Smooth muscle cell (in vitro differentiated cells): ENCODE data around the gene CNGB1. TPM values are rescaled to one million over a fixed set of nuclear protein-coding genes. Genes with fewer than 3 reads are reported as not detected.

Experiments
- DNase-seq: peaks from one replicate; lab custom pipeline; 2025; ENCODE audit not compliant: unreplicated experiment; lab: John Stamatoyannopoulos, UW
- H2AFZ ChIP-seq: fragments of 200-600 bp; sonication (generic); 2 replicates; pipeline ENCODE4 v1.6.0; 2016; ENCODE audit warnings: antibody characterized with exemption, low read depth, mild to moderate bottlenecking
- H3F3A ChIP-seq: fragments of 200-600 bp; sonication (generic); 2 replicates; pipeline ENCODE4 v1.6.0; 2017; ENCODE audit warnings: antibody characterized with exemption, low read depth
- H3K27ac ChIP-seq: fragments of 200-600 bp; sonication (generic); 2 replicates; pipeline ENCODE4 v1.5.1; 2016; ENCODE audit warnings: low read depth, mild to moderate bottlenecking
- H3K27me3 ChIP-seq: fragments of 200-600 bp; sonication (generic); 2 replicates; pipeline ENCODE4 v1.6.1; 2016; ENCODE audit warnings: low read depth, mild to moderate bottlenecking
- H3K36me3 ChIP-seq: fragments of 200-600 bp; sonication (generic); 2 replicates; pipeline ENCODE4 v1.5.1; 2016; ENCODE audit warnings: low read depth
- H3K4me1 ChIP-seq: fragments of 200-600 bp; sonication (generic); 2 replicates; pipeline ENCODE4 v1.5.1; 2016; ENCODE audit warnings: low read depth
- H3K4me2 ChIP-seq: fragments of 200-600 bp; sonication (generic); 2 replicates; pipeline ENCODE4 v1.6.0; 2016; ENCODE audit warnings: mild to moderate bottlenecking
- H3K4me3 ChIP-seq: fragments of 200-600 bp; sonication (generic); 2 replicates; pipeline ENCODE4 v1.5.1; 2016; ENCODE audit warnings: mild to moderate bottlenecking
- H3K79me2 ChIP-seq: fragments of 200-600 bp; sonication (generic); 2 replicates; pipeline ENCODE4 v1.6.0; 2016; ENCODE audit warnings: low read depth, mild to moderate bottlenecking
- H3K9ac ChIP-seq: fragments of 200-600 bp; sonication (generic); 2 replicates; pipeline ENCODE4 v1.6.0; 2016; ENCODE audit warnings: low read depth
- H3K9me3 ChIP-seq: fragments of 200-600 bp; sonication (generic); replicated peaks from 2 replicates; pipeline ENCODE4 v1.5.1; 2016; ENCODE audit warnings: low read depth
- H4K20me1 ChIP-seq: fragments of 200-600 bp; sonication (generic); 2 replicates; pipeline ENCODE4 v1.6.0; 2016; ENCODE audit warnings: low read depth
- WGBS: methylation state at CpG from one replicate; pipeline ENCODE4 v1.1.7; 2016; ENCODE audit warnings: low lambda C conversion rate; 5-methylcytosine and 5-hydroxymethylcytosine counted together
- polyA plus RNA-seq: library from polyadenylated mRNA; unstranded; fragments of >200 nt; fragmentation: Nextera tagmentation; extraction: Ambion mirVana; gene quantifications from 2 replicates; pipeline ENCODE4 v1.2.1, GENCODE V29; 2016
- total RNA-seq: library from RNA; depleted of rRNA; stranded (reverse); fragments of >200 nt; gene quantifications from 2 replicates; pipeline ENCODE4 v1.2.3, GENCODE V29; 2014
- TF ChIP-seq, protein P1 (sequence below): fragments of 200-600 bp; sonication (generic); IDR thresholded peaks from 2 replicates; pipeline ENCODE4 v1.5.1; 2017; ENCODE audit warnings: borderline replicate concordance, mild to moderate bottlenecking, antibody characterized with exemption; ENCODE audit not compliant: insufficient read depth, poor library complexity, severe bottlenecking

Gene CNGB1
- total and polyA plus RNA-seq, 2 experiments from 2014 or later = not detected

DNA sequence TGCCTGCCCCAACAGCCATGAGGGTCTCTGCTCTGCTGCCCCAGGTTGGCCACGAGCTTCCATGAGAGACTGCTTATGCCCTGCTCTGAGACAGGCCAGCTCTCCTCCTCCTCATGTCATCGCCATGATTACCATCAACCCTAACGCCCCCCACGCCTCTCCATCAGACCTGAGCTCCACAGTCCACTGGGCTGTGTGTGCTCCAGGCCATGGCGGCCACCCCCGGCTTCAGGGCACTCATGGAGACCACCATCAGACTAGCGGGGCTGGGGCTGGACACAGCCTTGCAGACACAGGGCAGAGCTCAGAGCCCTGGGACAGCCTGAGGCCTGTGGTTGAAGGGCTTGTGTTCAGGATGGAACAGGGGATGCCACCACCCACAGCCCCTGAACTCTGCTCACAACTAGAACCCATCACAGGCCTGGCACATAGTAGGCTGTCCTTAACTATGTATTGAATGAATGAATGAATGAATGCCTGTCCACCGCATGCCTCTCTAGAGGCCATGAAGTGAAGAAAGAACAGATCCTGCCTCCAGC, 14.6 kb downstream of the CNGB1 start:
- Histone ChIP-seq H4K20me1 (no peaks in the 10 kb centered on the region), H3K4me3 (no peak overlapping the region), H3K36me3 (no peaks in the 10 kb centered on the region), H3K9me3 (no peaks in the 10 kb centered on the region), H3K9ac (no peak overlapping the region), H3K27ac (no peak overlapping the region), H3F3A (no peaks in the 10 kb centered on the region), H2AFZ (no peak overlapping the region), H3K4me2 (no peak overlapping the region), H3K4me1 (no peaks in the 10 kb centered on the region), H3K79me2 (no peaks in the 10 kb centered on the region), H3K27me3 (no peaks in the 10 kb centered on the region)
- WGBS = 92% methylated on average over 8 of the region's 8 CpGs
- no peak for DNase-seq
- TF ChIP-seq, protein P1, sequence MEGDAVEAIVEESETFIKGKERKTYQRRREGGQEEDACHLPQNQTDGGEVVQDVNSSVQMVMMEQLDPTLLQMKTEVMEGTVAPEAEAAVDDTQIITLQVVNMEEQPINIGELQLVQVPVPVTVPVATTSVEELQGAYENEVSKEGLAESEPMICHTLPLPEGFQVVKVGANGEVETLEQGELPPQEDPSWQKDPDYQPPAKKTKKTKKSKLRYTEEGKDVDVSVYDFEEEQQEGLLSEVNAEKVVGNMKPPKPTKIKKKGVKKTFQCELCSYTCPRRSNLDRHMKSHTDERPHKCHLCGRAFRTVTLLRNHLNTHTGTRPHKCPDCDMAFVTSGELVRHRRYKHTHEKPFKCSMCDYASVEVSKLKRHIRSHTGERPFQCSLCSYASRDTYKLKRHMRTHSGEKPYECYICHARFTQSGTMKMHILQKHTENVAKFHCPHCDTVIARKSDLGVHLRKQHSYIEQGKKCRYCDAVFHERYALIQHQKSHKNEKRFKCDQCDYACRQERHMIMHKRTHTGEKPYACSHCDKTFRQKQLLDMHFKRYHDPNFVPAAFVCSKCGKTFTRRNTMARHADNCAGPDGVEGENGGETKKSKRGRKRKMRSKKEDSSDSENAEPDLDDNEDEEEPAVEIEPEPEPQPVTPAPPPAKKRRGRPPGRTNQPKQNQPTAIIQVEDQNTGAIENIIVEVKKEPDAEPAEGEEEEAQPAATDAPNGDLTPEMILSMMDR = no peak

DNA sequence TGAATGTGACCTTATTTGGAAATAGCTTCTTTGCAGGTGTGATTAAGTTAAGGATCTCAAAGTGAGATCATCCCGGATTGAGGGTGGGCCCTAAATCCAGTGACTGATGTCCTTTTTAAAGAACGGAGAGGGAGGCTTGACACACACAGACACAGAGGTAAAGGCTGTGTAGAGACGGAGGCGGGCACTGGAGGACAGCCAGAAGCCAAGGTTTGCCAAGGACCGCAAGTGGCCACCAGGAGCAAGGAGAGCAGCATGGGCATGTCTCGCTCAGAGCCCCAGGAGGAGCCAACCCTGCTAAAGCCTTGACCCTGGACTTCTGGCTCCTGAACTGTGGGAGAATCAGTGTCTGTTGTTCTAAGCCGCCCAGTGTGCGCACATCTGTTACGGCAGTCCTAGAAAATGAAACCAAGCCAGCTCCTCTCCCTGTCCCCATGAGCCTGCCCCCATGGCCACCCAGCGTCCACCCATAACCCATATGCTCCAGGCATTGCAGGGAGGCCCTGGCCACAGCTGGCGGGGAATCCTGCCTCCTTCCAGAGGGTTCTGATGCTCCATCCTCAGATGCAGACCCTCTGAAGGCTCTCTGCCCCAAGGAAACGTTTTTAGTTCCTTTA, 15.2 kb downstream of the CNGB1 start:
- Histone ChIP-seq H3K9ac (no peak overlapping the region), H3K79me2 (no peaks in the 10 kb centered on the region), H3K4me2 (no peak overlapping the region), H3K9me3 (no peaks in the 10 kb centered on the region), H3K4me3 (no peak overlapping the region), H4K20me1 (no peaks in the 10 kb centered on the region), H3K36me3 (no peaks in the 10 kb centered on the region), H3K4me1 (no peaks in the 10 kb centered on the region), H2AFZ (no peak overlapping the region), H3F3A (no peaks in the 10 kb centered on the region), H3K27ac (no peak overlapping the region), H3K27me3 (no peaks in the 10 kb centered on the region)
- 91% methylated on average over 12 of the region's 12 CpGs for WGBS
- DNase-seq = no peak
- TF ChIP-seq, protein P1 = no peak

DNA sequence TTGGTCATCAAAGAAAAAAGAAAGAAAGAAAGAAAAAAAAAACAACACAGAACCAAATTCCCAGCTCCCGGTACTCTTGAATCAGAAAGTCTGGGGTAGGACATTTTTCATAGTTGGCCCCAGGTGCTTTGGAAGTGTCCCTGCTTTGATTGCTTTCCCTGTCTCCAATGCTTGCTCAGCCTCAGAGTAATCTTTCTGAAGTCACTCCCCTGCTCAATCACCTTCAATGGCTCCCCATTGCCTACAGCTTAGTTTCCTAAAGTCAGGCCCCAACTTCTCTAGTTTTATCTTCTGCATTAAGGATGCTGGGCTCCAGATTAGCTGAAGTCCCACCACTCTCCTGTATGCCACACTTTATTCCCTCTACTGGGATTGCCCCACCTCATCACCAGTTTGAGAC, 17.1 kb downstream of the CNGB1 start:
- WGBS = 100% methylated on average over 1 of the region's 1 CpG
- Histone ChIP-seq H3K4me2 (no peak overlapping the region), H4K20me1 (no peaks in the 10 kb centered on the region), H3K27ac (no peak overlapping the region), H3K79me2 (no peaks in the 10 kb centered on the region), H3F3A (no peaks in the 10 kb centered on the region), H3K36me3 (no peaks in the 10 kb centered on the region), H2AFZ (no peak overlapping the region), H3K4me3 (no peak overlapping the region), H3K9ac (no peak overlapping the region), H3K27me3 (no peaks in the 10 kb centered on the region), H3K4me1 (no peaks in the 10 kb centered on the region), H3K9me3 (no peaks in the 10 kb centered on the region)
- TF ChIP-seq, protein P1 = no peak
- DNase-seq = no peak

DNA sequence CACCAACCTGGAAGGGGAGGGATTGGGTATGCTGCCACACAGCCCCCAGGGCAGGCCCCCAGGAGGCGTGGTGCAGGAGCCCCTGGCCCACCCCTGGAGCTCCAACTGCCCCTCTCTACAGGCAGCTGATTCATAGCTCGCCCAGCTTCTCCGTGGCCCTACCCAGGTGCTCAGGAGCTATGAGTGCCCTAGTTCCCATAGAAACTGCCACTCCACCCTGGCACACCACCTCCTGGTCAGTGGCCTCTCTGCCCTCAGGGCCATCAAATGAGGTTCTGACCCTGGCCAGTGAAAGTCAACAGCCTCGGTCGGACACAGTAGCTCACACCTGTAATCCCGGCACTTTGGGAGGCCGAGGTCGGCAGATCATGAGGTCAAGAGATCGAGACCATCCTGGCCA, 18.0 kb downstream of the CNGB1 start:
- Histone ChIP-seq H3K4me1 (no peaks in the 10 kb centered on the region), H3F3A (no peaks in the 10 kb centered on the region), H3K27ac (no peak overlapping the region), H3K36me3 (no peaks in the 10 kb centered on the region), H3K9ac (no peak overlapping the region), H4K20me1 (no peaks in the 10 kb centered on the region), H2AFZ (no peak overlapping the region), H3K4me3 (no peak overlapping the region), H3K79me2 (no peaks in the 10 kb centered on the region), H3K4me2 (no peak overlapping the region), H3K9me3 (no peaks in the 10 kb centered on the region), H3K27me3 (no peaks in the 10 kb centered on the region)
- whole genome bisulfite sequencing = 96% methylated on average over 9 of the region's 9 CpGs
- TF ChIP-seq, protein P1 = no peak
- no peak for DNase-seq
